ENCODE measurements around the gene EID3.

EID3 gene

DNA sequence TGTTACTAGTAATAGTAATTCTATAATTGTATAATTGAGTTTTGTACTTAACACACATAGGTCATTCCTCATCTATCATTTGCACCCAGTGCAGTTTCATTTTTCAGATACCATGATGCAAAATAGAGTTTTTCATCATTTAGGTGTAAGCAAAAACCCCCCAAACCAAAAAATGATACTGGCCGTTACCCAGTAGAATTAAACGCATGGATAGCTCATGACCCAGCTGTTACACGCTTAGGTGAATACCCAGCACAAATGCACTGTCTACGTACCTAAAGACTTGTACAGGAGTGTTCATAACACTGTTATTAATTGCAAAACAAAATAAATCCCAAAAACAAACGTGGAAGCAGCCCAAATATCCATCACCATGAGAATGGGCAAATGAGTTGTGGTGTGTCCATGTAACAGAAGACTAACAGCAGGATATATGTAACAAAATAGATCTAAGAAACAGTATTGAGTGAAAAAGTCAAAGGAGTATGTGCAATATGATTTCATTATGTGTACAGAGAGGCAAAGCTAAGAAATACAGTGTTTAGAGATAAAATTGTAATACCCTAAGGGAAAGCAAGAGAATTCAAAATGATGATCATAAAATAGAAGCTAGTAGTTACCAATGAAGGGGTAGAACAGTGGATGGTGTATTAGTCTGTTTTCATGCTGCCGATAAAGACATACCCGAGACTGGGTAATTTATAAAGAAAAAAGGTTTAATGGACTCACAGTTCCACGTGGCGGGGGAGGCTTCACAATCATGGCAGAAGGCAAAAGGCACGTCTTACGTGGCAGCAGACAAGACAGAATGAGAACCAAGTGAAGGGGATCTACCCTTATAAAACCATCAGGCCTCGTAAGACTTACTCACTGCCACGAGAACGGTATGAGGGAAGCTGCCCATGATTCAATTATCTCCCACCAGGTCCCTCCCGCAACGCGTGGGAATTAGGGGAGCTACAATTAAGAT, 49.8 kb downstream of the EID3 start:
- DNase-seq (ENCODE audit: insufficient read length, low spot score) (no peak), FAIRE-seq (no peak)

GRCh38 chr12:104354167-104354867, 50.8 kb downstream of the EID3 start:
- no peak for FAIRE-seq
- DNase-seq (ENCODE audit: insufficient read length, low spot score) = no peak

All from HTR-8/SVneo (cell line).